Stomach (tissue), 19 donors: ENCODE measurements around the gene SPON2. TPM values are rescaled to one million over a fixed set of nuclear protein-coding genes. Genes with fewer than 3 reads are reported as not detected.

ENCODE experiments used
- DNase-seq, 2 donors: peaks; one replicate each; pipeline versions ENCODE4 v3.0.0 to v3.0.0-alpha.2; 2013 to 2019
- H3K27ac ChIP-seq, 5 donors: fragments of 200-600 bp in 4 of 5; sonication (generic) in 4 of 5; one replicate each; pipeline ENCODE4 v1.5.1; 2013 to 2019; ENCODE audit warnings: mild to moderate bottlenecking in 1 of 5, moderate library complexity in 1 of 5
- H3K27me3 ChIP-seq, 3 donors: fragments of 200-600 bp; sonication (generic); one replicate each; pipeline ENCODE4 v1.5.1; 2017 to 2019; ENCODE audit warnings: mixed run types in 1 of 3
- H3K36me3 ChIP-seq, 4 donors: fragments of 200-600 bp; sonication (generic); 1 replicate in 3 of 4; 2 replicates in 1 of 4; pipeline ENCODE4 v1.5.1; 2016 to 2019
- H3K4me1 ChIP-seq, 4 donors: fragments of 200-600 bp; sonication (generic); one replicate each; pipeline ENCODE4 v1.5.1; 2016 to 2019
- H3K4me3 ChIP-seq, 4 donors: fragments of 200-600 bp; sonication (generic) in 3 of 4; one replicate each; pipeline ENCODE4 v1.5.1; 2016 to 2019; ENCODE audit warnings: mild to moderate bottlenecking in 1 of 4
- H3K9me3 ChIP-seq, 4 donors: fragments of 200-600 bp; sonication (generic); one replicate each; pipeline ENCODE4 v1.5.1; 2016 to 2019
- CTCF ChIP-seq, 7 experiments: fragments of 450-650 bp in 4 of 7; fragments of 200-600 bp in 3 of 7; sonication (generic) in 3 of 7; IDR thresholded peaks; one replicate each; pipeline ENCODE4 v1.5.1; 2016 to 2019; ENCODE audit warnings: antibody characterized with exemption in 7 of 7, control low read depth in 2 of 7, mild to moderate bottlenecking in 1 of 7
- EP300 ChIP-seq: sonication (generic); formaldehyde crosslinking; IDR thresholded peaks from one replicate; pipeline ENCODE4 v1.6.1; 2017; ENCODE audit warnings: antibody characterized with exemption
- POLR2A ChIP-seq, 4 donors: fragments of 450-650 bp; IDR thresholded peaks; one replicate each; pipeline ENCODE4 v1.6.1; 2016; ENCODE audit warnings: antibody characterized with exemption in 4 of 4, control low read depth in 2 of 4, mild to moderate bottlenecking in 1 of 4, moderate library complexity in 1 of 4
- POLR2AphosphoS5 ChIP-seq, 3 donors: sonication (generic); formaldehyde crosslinking; IDR thresholded peaks; one replicate each; pipeline ENCODE4 v1.6.1; 2016; ENCODE audit warnings: antibody characterized with exemption in 3 of 3
- WGBS, 5 donors: extraction: QIAGEN DNeasy Blood & Tissue Kit in 3 of 5; methylation state at CpG; one replicate each; pipeline versions ENCODE4 v1.1.5 to v1.1.7; 2013 to 2018; 5-methylcytosine and 5-hydroxymethylcytosine counted together
- intact Hi-C: fragments of 100-400 bp; cut with DNase I; formaldehyde crosslinking; loops from one replicate; pipeline ENCODE4 v1.15.1; 2023; ENCODE audit warnings: low total_unique reads
- long read RNA-seq, 10 donors: transcript quantifications; one replicate each; lab custom pipeline, GENCODE V29; 2026
- polyA plus RNA-seq, 3 donors: library from polyadenylated mRNA; stranded (reverse); fragments of 200-250 nt; gene quantifications; one replicate each; pipeline ENCODE4 v1.2.3, GENCODE V29; 2013
- total RNA-seq, 5 donors: library from RNA; depleted of rRNA; stranded (reverse); fragments of >200 nt; gene quantifications; one replicate each; pipeline versions ENCODE4 v1.1.0 to v1.2.3, GENCODE V29; 2014 to 2016
- donor health status: healthy with polysubstance abuse.
- donor health status: Bipolar disorder and iron deficiency.
- donor health status: healthy.

The SPON2 gene
- total RNA-seq (100 to 1,000 TPM in 1 of 5 donors, 10 to 100 TPM in 4; 12.8 to 224 (median 63.9) TPM), polyA plus RNA-seq (10 to 100 TPM; 20.1 to 54.6 (median 40.6) TPM)
- long read RNA-seq, donor 1, transcript SPON2-201 (6 exons, 1,869 nt) = major isoform, 15 of 37 reads
- long read RNA-seq, donor 1, partial matches to known transcripts = 17 of 37 reads
- long read RNA-seq, donor 1, other reads (novel, unspliced or antisense) = 0 of 37 reads
- long read RNA-seq, donor 2, transcript SPON2-201 (6 exons, 1,869 nt) = major isoform, 9 of 19 reads
- long read RNA-seq, donor 2, partial matches to known transcripts = 9 of 19 reads
- long read RNA-seq, donor 2, other reads (novel, unspliced or antisense) = 0 of 19 reads
- long read RNA-seq, donor 3, transcript SPON2-201 (6 exons, 1,869 nt) = major isoform, 5 of 7 reads
- long read RNA-seq, donor 3, partial matches to known transcripts = 0 of 7 reads
- long read RNA-seq, donor 3, other reads (novel, unspliced or antisense) = 0 of 7 reads
- long read RNA-seq, donor 4, partial matches to known transcripts = 0 of 2 reads
- long read RNA-seq, donor 4, other reads (novel, unspliced or antisense) = 0 of 2 reads
- long read RNA-seq, donor 5, transcript SPON2-201 (6 exons, 1,869 nt) = major isoform, 19 of 72 reads
- long read RNA-seq, donor 5, partial matches to known transcripts = 45 of 72 reads
- long read RNA-seq, donor 5, other reads (novel, unspliced or antisense) = 0 of 72 reads
- long read RNA-seq, donor 6 = 0 reads
- long read RNA-seq, donor 7, transcript SPON2-201 (6 exons, 1,869 nt) = major isoform, 19 of 52 reads
- long read RNA-seq, donor 7, partial matches to known transcripts = 25 of 52 reads
- long read RNA-seq, donor 7, other reads (novel, unspliced or antisense) = 0 of 52 reads
- long read RNA-seq, donor 8, transcript SPON2-201 (6 exons, 1,869 nt) = major isoform, 6 of 8 reads
- long read RNA-seq, donor 8, partial matches to known transcripts = 0 of 8 reads
- long read RNA-seq, donor 8, other reads (novel, unspliced or antisense) = 0 of 8 reads
- long read RNA-seq, donor 9, transcript SPON2-201 (6 exons, 1,869 nt) = major isoform, 10 of 19 reads
- long read RNA-seq, donor 9, partial matches to known transcripts = 6 of 19 reads
- long read RNA-seq, donor 9, other reads (novel, unspliced or antisense) = 0 of 19 reads
- long read RNA-seq, donor 10, partial matches to known transcripts = 0 of 4 reads
- long read RNA-seq, donor 10, other reads (novel, unspliced or antisense) = 0 of 4 reads

- TF ChIP-seq CTCF (IDR thresholded peaks at IDR 0.05) (no peak), EP300 (no peak), POLR2A (IDR thresholded peaks at IDR 0.05) (no peak), POLR2AphosphoS5 (IDR thresholded peaks at IDR 0.05) (no peak)
- H3K9me3 ChIP-seq = no peaks in the 10 kb centered on the region
- H3K27me3 ChIP-seq = peaks cover 8 to 59% (median 25%) of the 10 kb centered on the region in 3 donors
- peak in 1 of 2 donors; percentile 62 for DNase-seq
- peaks cover 0 to 4% (median 0%) of the 10 kb centered on the region in 4 donors for H3K36me3 ChIP-seq
- H3K4me1 ChIP-seq = peaks cover 34 to 64% (median 53%) of the 10 kb centered on the region in 4 donors
- intact Hi-C loops = no loop called here
- peak within 1 kb of the TSS; percentile 37 to 51 (median 44) for H3K4me3 ChIP-seq
- WGBS, 5 donors = 4 to 5% (median 5%) methylated on average over 21 to 54 of the region's 54 CpGs
- peak within 1 kb of the TSS; percentile 65 to 84 (median 75) for H3K27ac ChIP-seq
Observed at GRCh38 chr4:1172228-1172851, at the start of gene SPON2. Gene SPON2 (minus strand): TSS chr4:1172583.

GRCh38 chr4:1221155-1221870 lies 48.9 kb upstream of the SPON2 start:
- 85 to 89% (median 87%) methylated on average over 33 of the region's 33 CpGs for WGBS, 5 donors
- Histone ChIP-seq H3K9me3 (no peaks in the 10 kb centered on the region), H3K4me1 (peaks cover 10 to 30% (median 24%) of the 10 kb centered on the region in 4 donors), H3K36me3 (peaks cover 51 to 90% (median 86%) of the 10 kb centered on the region in 4 donors), H3K27ac (no peak overlapping the region), H3K27me3 (no peaks in the 10 kb centered on the region), H3K4me3 (no peak overlapping the region)
- no peak for DNase-seq
- intact Hi-C loops = no loop called here
- no peak for TF ChIP-seq CTCF (IDR thresholded peaks at IDR 0.05)
- no peak for TF ChIP-seq EP300
- TF ChIP-seq POLR2AphosphoS5 (IDR thresholded peaks at IDR 0.05) = no peak
- no peak for TF ChIP-seq POLR2A (IDR thresholded peaks at IDR 0.05)

- Histone ChIP-seq H3K27me3 (no peaks in the 10 kb centered on the region), H3K4me1 (peaks cover 10 to 37% (median 27%) of the 10 kb centered on the region in 4 donors), H3K36me3 (peaks cover 51 to 90% (median 86%) of the 10 kb centered on the region in 4 donors), H3K4me3 (no peak overlapping the region), H3K27ac (no peak overlapping the region), H3K9me3 (no peaks in the 10 kb centered on the region)
- no peak for TF ChIP-seq POLR2A (IDR thresholded peaks at IDR 0.05)
- no peak for TF ChIP-seq CTCF (IDR thresholded peaks at IDR 0.05)
- TF ChIP-seq POLR2AphosphoS5 (IDR thresholded peaks at IDR 0.05) = no peak
- no peak for TF ChIP-seq EP300
- intact Hi-C loops = no loop called here
- DNase-seq = no peak
- 89 to 94% (median 93%) methylated on average over 16 of the region's 16 CpGs for WGBS, 5 donors
Observed at GRCh38 chr4:1220566-1220965, 48.2 kb upstream of the SPON2 start.
